Smooth muscle cell (in vitro differentiated cells): ENCODE data around the gene IFI27. TPM values are rescaled to one million over a fixed set of nuclear protein-coding genes. Genes with fewer than 3 reads are reported as not detected.
A peak's percentile ranks its signal among the peaks of the same experiment; 100 is the strongest.
"Not testable (repeated sequence)": the region's sequence is repeated elsewhere in the genome, so short reads cannot be mapped to it uniquely, and the experiment has no call there.

Experiments
- DNase-seq: peaks from one replicate; lab custom pipeline; 2025; ENCODE audit not compliant: unreplicated experiment; lab: John Stamatoyannopoulos, UW
- H2AFZ ChIP-seq: fragments of 200-600 bp; sonication (generic); 2 replicates; pipeline ENCODE4 v1.6.0; 2016; ENCODE audit warnings: antibody characterized with exemption, low read depth, mild to moderate bottlenecking
- H3F3A ChIP-seq: fragments of 200-600 bp; sonication (generic); 2 replicates; pipeline ENCODE4 v1.6.0; 2017; ENCODE audit warnings: antibody characterized with exemption, low read depth
- H3K27ac ChIP-seq: fragments of 200-600 bp; sonication (generic); 2 replicates; pipeline ENCODE4 v1.5.1; 2016; ENCODE audit warnings: low read depth, mild to moderate bottlenecking
- H3K27me3 ChIP-seq: fragments of 200-600 bp; sonication (generic); 2 replicates; pipeline ENCODE4 v1.6.1; 2016; ENCODE audit warnings: low read depth, mild to moderate bottlenecking
- H3K36me3 ChIP-seq: fragments of 200-600 bp; sonication (generic); 2 replicates; pipeline ENCODE4 v1.5.1; 2016; ENCODE audit warnings: low read depth
- H3K4me1 ChIP-seq: fragments of 200-600 bp; sonication (generic); 2 replicates; pipeline ENCODE4 v1.5.1; 2016; ENCODE audit warnings: low read depth
- H3K4me2 ChIP-seq: fragments of 200-600 bp; sonication (generic); 2 replicates; pipeline ENCODE4 v1.6.0; 2016; ENCODE audit warnings: mild to moderate bottlenecking
- H3K4me3 ChIP-seq: fragments of 200-600 bp; sonication (generic); 2 replicates; pipeline ENCODE4 v1.5.1; 2016; ENCODE audit warnings: mild to moderate bottlenecking
- H3K79me2 ChIP-seq: fragments of 200-600 bp; sonication (generic); 2 replicates; pipeline ENCODE4 v1.6.0; 2016; ENCODE audit warnings: low read depth, mild to moderate bottlenecking
- H3K9ac ChIP-seq: fragments of 200-600 bp; sonication (generic); 2 replicates; pipeline ENCODE4 v1.6.0; 2016; ENCODE audit warnings: low read depth
- H3K9me3 ChIP-seq: fragments of 200-600 bp; sonication (generic); replicated peaks from 2 replicates; pipeline ENCODE4 v1.5.1; 2016; ENCODE audit warnings: low read depth
- H4K20me1 ChIP-seq: fragments of 200-600 bp; sonication (generic); 2 replicates; pipeline ENCODE4 v1.6.0; 2016; ENCODE audit warnings: low read depth
- WGBS: methylation state at CpG from one replicate; pipeline ENCODE4 v1.1.7; 2016; ENCODE audit warnings: low lambda C conversion rate; 5-methylcytosine and 5-hydroxymethylcytosine counted together
- polyA plus RNA-seq: library from polyadenylated mRNA; unstranded; fragments of >200 nt; fragmentation: Nextera tagmentation; extraction: Ambion mirVana; gene quantifications from 2 replicates; pipeline ENCODE4 v1.2.1, GENCODE V29; 2016
- total RNA-seq: library from RNA; depleted of rRNA; stranded (reverse); fragments of >200 nt; gene quantifications from 2 replicates; pipeline ENCODE4 v1.2.3, GENCODE V29; 2014
- TF ChIP-seq, protein P1 (sequence below): fragments of 200-600 bp; sonication (generic); IDR thresholded peaks from 2 replicates; pipeline ENCODE4 v1.5.1; 2017; ENCODE audit warnings: borderline replicate concordance, mild to moderate bottlenecking, antibody characterized with exemption; ENCODE audit not compliant: insufficient read depth, poor library complexity, severe bottlenecking

The IFI27 gene
- 0.13 and 0.40 TPM in 2 replicates for total RNA-seq
- 3.1 TPM in 2 replicates for polyA plus RNA-seq

DNA sequence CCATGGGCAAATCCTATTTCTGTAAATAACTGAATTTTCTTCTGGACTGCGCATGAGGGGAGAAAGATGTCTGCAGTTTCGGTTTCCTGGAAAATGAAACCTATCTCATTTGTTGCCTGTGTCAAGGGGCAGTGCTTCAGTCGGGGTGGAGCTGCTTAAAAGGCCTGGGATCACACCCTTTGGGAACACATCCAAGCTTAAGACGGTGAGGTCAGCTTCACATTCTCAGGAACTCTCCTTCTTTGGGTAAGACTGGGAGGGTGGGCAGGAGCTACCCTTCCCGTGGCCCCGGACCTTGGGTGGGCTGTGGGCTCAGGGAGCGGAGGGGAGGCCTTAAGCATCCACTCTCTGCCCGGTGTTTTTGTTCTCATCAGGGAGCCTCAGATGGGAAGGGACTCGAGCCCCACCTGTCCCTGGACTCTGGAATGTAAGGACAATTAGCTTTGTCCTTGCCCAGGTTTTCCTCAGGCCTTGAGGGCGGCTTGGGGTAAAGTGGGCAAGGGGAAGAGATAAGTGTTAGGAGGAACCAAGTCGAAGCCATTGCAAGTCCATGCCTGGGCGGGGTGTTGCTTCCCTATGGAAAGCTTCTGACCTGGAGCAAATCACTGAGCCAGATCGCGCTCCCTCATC lies at the start of gene IFI27:
Gene IFI27, plus strand, starts transcription at position 185 of the 630 bp plus-strand sequence.
- 91% methylated on average over 13 of the region's 14 CpGs for WGBS
- no peaks in the 10 kb centered on the region for H3K79me2 ChIP-seq
- H3K9me3 ChIP-seq, result no peaks in the 10 kb centered on the region
- TF ChIP-seq, protein P1, sequence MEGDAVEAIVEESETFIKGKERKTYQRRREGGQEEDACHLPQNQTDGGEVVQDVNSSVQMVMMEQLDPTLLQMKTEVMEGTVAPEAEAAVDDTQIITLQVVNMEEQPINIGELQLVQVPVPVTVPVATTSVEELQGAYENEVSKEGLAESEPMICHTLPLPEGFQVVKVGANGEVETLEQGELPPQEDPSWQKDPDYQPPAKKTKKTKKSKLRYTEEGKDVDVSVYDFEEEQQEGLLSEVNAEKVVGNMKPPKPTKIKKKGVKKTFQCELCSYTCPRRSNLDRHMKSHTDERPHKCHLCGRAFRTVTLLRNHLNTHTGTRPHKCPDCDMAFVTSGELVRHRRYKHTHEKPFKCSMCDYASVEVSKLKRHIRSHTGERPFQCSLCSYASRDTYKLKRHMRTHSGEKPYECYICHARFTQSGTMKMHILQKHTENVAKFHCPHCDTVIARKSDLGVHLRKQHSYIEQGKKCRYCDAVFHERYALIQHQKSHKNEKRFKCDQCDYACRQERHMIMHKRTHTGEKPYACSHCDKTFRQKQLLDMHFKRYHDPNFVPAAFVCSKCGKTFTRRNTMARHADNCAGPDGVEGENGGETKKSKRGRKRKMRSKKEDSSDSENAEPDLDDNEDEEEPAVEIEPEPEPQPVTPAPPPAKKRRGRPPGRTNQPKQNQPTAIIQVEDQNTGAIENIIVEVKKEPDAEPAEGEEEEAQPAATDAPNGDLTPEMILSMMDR, result no peak
- H3K27ac ChIP-seq, result no peak within 1 kb of the TSS
- no peaks in the 10 kb centered on the region for H3K4me1 ChIP-seq
- no peaks in the 10 kb centered on the region for H3F3A ChIP-seq
- no peak within 1 kb of the TSS for H2AFZ ChIP-seq
- no peaks in the 10 kb centered on the region for H3K36me3 ChIP-seq
- no peaks in the 10 kb centered on the region for H4K20me1 ChIP-seq
- no peak within 1 kb of the TSS for H3K4me3 ChIP-seq
- DNase-seq, result no peak
- H3K4me2 ChIP-seq, result no peak within 1 kb of the TSS
- H3K9ac ChIP-seq, result no peak within 1 kb of the TSS
- H3K27me3 ChIP-seq, result no peaks in the 10 kb centered on the region

- Histone ChIP-seq H3K4me2 (no peak overlapping the region), H3K27ac (peak overlapping the region; percentile 52), H3K27me3 (no peaks in the 10 kb centered on the region), H3K4me1 (peaks cover 7% of the 10 kb centered on the region), H3F3A (no peaks in the 10 kb centered on the region), H4K20me1 (peaks cover 91% of the 10 kb centered on the region), H3K9me3 (no peaks in the 10 kb centered on the region), H3K4me3 (no peak overlapping the region), H3K79me2 (peaks cover 45% of the 10 kb centered on the region), H2AFZ (no peak overlapping the region), H3K36me3 (peaks cover 15% of the 10 kb centered on the region), H3K9ac (no peak overlapping the region)
- TF ChIP-seq, protein P1, result no peak
- no peak for DNase-seq
- 82% methylated on average over 9 of the region's 9 CpGs for WGBS
Measured at GRCh38 chr14:94062344-94062940, 48.1 kb upstream of the IFI27 start.

GRCh38 chr14:94066089-94066676 lies 44.4 kb upstream of the IFI27 start:
- H3K4me2 ChIP-seq, result no peak overlapping the region

GRCh38 chr14:94072076-94072475 lies 38.5 kb upstream of the IFI27 start:
- not testable (repeated sequence) for H3K27ac ChIP-seq, H2AFZ ChIP-seq, H3K4me2 ChIP-seq, H3F3A ChIP-seq, H3K4me1 ChIP-seq, H3K4me3 ChIP-seq, H3K9me3 ChIP-seq, H3K9ac ChIP-seq, H3K27me3 ChIP-seq, H3K36me3 ChIP-seq, DNase-seq
- Histone ChIP-seq H3K79me2 (peaks cover 100% of the 10 kb centered on the region), H4K20me1 (peaks cover 89% of the 10 kb centered on the region)
- WGBS, result 99% methylated on average over 3 of the region's 3 CpGs

More at GRCh38 chr14:94066089-94066676, 44.4 kb upstream of the IFI27 start:
- peaks cover 83% of the 10 kb centered on the region for H3K79me2 ChIP-seq
- H3K4me1 ChIP-seq, result peaks cover 7% of the 10 kb centered on the region
- H3K36me3 ChIP-seq, result peaks cover 4% of the 10 kb centered on the region
- peaks cover 97% of the 10 kb centered on the region for H4K20me1 ChIP-seq
- WGBS, result 84% methylated on average over 8 of the region's 8 CpGs
- no peak overlapping the region for H2AFZ ChIP-seq
- H3K9me3 ChIP-seq, result no peaks in the 10 kb centered on the region
- DNase-seq, result no peak
- H3K4me3 ChIP-seq, result no peak overlapping the region
- no peaks in the 10 kb centered on the region for H3K27me3 ChIP-seq
- H3F3A ChIP-seq, result no peaks in the 10 kb centered on the region
- TF ChIP-seq, protein P1, result no peak
- peak overlapping the region; percentile 37 for H3K27ac ChIP-seq
- H3K9ac ChIP-seq, result no peak overlapping the region
